Measurements from ENCODE around the gene KLF6.

DNA sequence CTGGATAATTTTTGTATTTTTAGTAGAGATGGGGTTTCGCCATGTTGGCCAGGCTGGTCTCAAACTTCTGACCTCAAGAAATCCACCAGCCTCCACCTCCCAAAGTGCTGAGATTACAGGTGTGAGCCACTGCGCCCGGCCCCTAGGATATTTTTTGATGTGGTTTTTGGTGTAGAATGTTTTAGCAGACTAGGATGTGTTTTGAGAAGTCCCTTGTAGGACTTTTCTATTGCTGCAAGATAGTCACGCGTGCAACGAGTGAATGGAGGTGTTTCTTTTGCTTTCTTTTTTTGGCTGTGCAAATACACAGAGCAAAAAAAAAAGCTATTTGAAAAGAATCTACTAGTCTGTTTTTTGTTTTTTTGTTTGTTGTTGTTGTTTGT, 29.8 kb upstream of the KLF6 start:
- TF ChIP-seq, protein P1, sequence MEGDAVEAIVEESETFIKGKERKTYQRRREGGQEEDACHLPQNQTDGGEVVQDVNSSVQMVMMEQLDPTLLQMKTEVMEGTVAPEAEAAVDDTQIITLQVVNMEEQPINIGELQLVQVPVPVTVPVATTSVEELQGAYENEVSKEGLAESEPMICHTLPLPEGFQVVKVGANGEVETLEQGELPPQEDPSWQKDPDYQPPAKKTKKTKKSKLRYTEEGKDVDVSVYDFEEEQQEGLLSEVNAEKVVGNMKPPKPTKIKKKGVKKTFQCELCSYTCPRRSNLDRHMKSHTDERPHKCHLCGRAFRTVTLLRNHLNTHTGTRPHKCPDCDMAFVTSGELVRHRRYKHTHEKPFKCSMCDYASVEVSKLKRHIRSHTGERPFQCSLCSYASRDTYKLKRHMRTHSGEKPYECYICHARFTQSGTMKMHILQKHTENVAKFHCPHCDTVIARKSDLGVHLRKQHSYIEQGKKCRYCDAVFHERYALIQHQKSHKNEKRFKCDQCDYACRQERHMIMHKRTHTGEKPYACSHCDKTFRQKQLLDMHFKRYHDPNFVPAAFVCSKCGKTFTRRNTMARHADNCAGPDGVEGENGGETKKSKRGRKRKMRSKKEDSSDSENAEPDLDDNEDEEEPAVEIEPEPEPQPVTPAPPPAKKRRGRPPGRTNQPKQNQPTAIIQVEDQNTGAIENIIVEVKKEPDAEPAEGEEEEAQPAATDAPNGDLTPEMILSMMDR (conservative IDR thresholded peaks at IDR 0.05; ENCODE audit: low read depth, low read length): no peak
- no peak for TF ChIP-seq RAD21 (IDR thresholded peaks at IDR 0.05; ENCODE audit: low read length)
- TF ChIP-seq BHLHE40 (IDR thresholded peaks at IDR 0.05; ENCODE audit: low read depth, low read length): no peak
- no peak for TF ChIP-seq RFX5 (IDR thresholded peaks at IDR 0.05; ENCODE audit: low read depth, low read length)
- TF ChIP-seq MAFK (IDR thresholded peaks at IDR 0.05; ENCODE audit: low read depth, low read length): no peak
- no peak for TF ChIP-seq POLR2A (IDR thresholded peaks at IDR 0.05; ENCODE audit: low read depth, low read length)
- no peak for TF ChIP-seq SMC3 (IDR thresholded peaks at IDR 0.05; ENCODE audit: low read depth, low read length)
- no peak for TF ChIP-seq MXI1 (IDR thresholded peaks at IDR 0.05; ENCODE audit: borderline replicate concordance, low read depth, low read length)
- TF ChIP-seq CHD1 (IDR thresholded peaks at IDR 0.05; ENCODE audit: low read depth, low read length): no peak
- TF ChIP-seq, protein P2, sequence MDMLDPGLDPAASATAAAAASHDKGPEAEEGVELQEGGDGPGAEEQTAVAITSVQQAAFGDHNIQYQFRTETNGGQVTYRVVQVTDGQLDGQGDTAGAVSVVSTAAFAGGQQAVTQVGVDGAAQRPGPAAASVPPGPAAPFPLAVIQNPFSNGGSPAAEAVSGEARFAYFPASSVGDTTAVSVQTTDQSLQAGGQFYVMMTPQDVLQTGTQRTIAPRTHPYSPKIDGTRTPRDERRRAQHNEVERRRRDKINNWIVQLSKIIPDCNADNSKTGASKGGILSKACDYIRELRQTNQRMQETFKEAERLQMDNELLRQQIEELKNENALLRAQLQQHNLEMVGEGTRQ (IDR thresholded peaks at IDR 0.05; ENCODE audit: low read depth, low read length): no peak
- TF ChIP-seq NFE2L2 (IDR thresholded peaks at IDR 0.05; ENCODE audit: low read depth, low read length): no peak
